Fibroblast of skin of scalp (primary cell): ENCODE results near the gene PIEZO1. TPM values are rescaled to one million over a fixed set of nuclear protein-coding genes. Genes with fewer than 3 reads are reported as not detected.
"Not testable (repeated sequence)": the region's sequence is repeated elsewhere in the genome, so short reads cannot be mapped to it uniquely, and the experiment has no call there.

ENCODE experiments used
- DNase-seq: peaks from one replicate; pipeline ENCODE4 v3.0.0-alpha.2; 2013
- polyA plus RNA-seq, 2 experiments: library from polyadenylated mRNA; unstranded; fragments of 120-200 nt; gene quantifications; one replicate each; pipeline ENCODE4 v1.2.1, GENCODE V29; 2013; ENCODE audit not compliant: insufficient read length in 2 of 2

The PIEZO1 gene, protein sequence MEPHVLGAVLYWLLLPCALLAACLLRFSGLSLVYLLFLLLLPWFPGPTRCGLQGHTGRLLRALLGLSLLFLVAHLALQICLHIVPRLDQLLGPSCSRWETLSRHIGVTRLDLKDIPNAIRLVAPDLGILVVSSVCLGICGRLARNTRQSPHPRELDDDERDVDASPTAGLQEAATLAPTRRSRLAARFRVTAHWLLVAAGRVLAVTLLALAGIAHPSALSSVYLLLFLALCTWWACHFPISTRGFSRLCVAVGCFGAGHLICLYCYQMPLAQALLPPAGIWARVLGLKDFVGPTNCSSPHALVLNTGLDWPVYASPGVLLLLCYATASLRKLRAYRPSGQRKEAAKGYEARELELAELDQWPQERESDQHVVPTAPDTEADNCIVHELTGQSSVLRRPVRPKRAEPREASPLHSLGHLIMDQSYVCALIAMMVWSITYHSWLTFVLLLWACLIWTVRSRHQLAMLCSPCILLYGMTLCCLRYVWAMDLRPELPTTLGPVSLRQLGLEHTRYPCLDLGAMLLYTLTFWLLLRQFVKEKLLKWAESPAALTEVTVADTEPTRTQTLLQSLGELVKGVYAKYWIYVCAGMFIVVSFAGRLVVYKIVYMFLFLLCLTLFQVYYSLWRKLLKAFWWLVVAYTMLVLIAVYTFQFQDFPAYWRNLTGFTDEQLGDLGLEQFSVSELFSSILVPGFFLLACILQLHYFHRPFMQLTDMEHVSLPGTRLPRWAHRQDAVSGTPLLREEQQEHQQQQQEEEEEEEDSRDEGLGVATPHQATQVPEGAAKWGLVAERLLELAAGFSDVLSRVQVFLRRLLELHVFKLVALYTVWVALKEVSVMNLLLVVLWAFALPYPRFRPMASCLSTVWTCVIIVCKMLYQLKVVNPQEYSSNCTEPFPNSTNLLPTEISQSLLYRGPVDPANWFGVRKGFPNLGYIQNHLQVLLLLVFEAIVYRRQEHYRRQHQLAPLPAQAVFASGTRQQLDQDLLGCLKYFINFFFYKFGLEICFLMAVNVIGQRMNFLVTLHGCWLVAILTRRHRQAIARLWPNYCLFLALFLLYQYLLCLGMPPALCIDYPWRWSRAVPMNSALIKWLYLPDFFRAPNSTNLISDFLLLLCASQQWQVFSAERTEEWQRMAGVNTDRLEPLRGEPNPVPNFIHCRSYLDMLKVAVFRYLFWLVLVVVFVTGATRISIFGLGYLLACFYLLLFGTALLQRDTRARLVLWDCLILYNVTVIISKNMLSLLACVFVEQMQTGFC (N-terminal part only)
- 156 TPM for polyA plus RNA-seq (2013, experiment 1 of 2; ENCODE audit: insufficient read length)
- polyA plus RNA-seq (2013, experiment 2 of 2; ENCODE audit: insufficient read length), result 139 TPM

DNA sequence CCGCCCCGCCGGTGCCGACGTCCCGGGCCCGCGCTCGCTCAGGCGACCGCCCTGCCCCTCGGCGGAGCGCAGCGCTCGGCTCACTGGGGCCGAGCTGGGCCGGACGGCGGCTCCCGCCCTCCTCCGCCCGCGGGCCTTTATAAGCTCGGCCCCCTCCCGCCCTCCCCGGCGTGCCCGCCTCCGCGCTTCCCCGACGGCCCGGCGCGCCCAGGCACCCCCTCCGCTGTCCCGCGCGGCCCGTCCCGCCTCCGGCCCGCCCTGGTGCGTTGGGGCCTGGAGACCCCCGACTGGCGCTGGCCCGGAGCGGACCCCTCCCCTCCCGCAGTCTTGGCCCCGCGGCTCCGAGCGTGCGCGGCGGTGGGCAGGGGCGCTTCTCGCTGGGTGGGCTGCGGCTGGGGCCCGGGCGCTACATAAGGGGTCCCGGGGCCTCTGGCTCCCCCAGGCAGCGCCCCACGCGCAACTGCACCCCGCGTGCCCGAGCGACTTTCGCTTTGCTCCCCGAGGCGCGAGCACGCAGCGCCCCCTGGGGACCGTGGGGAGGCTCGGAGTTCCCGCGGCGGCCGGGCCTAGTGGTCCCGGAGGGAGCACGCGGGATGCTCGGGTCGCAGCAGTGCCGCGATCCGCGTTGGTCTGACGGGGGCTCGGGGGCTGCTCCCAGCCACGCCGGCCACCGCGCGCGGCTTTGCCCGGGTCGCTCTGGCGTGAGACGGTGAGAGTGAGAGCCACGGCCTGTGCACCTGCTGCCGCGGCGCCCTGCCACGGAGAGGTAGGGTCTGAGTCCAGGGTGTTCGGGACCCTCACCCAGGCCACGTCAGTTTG, at the start of gene PIEZO1:
Gene PIEZO1, minus strand, starts transcription at position 115 of the 819 bp plus-strand sequence. CDS start 256 bp downstream, outside the sequence.
- DNase-seq, result peak; percentile 72

DNA sequence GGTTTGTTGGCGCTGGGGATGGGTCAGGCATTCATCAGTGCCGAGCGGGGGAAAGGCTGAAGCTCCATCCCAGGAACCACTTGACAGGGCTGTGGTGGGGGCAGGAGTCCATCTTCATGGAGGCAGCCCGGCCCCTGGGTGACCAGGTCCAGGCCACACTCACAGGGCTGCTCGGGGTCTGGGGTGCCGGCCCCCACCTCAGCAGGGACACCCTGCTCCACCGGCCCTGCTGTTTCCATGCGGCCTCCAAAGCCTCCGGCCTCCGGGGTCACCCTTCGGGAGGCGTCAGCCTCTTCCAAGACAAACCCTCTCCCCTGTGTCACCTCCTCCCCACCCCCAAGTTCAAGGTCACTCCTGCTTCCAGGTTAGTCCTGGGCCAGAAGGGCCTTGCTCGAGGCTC, 49.6 kb upstream of the PIEZO1 start:
- DNase-seq, result no peak

DNA sequence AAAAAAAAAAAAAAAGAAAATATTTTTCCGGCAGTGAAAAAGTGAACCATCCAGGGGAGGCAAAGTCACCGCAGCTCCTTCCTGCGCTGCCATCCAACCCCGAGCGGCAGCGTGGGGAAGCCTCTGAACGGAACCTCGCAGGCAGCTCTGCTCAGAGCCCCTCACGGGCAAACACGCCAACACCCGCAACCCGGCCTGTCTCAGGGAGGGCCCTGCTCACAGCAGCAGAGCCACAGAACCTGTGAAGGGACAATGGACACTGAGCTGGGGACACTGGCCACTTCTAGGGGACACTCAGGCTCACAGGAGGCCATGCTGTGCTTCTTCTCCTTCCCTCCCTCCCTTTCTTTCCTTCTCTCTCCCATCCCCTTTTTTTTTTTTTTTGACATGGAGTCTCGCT, 48.1 kb upstream of the PIEZO1 start:
- DNase-seq, result no peak

DNA sequence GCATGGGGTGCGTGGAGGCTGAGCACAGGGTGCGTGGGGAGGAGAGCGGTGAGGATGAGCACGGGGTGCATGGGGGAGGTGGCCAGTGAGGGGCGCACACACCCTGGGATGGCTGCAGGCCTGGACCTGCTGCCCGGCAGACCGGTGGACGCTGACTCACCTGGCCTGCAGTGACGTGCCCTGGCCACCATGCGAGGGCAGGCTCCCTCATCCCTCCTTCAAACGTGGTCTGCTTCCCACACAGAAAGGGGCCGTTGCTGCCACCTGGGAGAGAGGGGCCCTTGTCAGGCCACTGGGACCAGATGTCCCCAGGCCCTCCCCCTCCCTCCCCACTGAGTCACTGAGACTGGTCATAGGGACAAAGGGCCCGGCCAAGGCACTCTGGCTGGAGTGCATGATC, 46.8 kb upstream of the PIEZO1 start:
- no peak for DNase-seq

DNA sequence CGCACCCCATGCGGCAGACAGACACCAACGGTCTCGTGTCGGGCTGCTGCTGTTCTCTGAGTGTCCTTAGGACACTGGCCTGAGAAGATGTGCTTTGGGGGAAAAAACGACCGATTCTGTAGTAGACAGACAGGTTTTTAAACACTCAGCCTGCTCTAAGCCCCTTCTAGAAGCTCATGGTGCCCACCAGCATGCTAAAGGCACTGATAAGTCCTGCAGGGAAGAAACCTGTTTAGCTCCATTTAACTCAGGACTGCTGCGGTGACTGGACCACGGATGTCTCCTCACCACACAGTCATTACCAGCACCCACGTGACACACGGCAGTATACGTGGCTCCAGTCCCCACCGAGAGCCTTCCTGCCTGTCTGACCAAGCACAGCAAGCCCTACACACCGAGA, 45.8 kb upstream of the PIEZO1 start:
- DNase-seq, result no peak

DNA sequence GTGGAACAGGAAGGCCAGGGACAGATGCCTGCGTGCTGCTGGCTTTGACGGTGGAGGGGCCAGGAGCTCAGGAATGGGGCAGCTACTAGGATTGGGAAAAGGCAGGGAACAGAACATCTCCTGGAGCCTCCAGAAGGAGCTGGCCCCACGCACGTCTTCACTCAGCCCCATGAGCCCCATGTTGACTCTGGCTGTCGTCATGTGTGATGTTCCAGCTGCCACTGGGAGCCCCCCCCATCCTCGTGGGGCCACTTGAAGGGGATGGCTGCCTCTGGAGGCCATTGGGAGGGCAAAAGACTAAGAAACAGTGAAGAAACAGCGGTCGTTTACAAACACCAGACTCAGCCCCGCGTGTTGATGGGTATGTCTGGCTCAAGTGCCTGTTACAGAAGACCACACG, 45.2 kb upstream of the PIEZO1 start:
- DNase-seq, result no peak

DNA sequence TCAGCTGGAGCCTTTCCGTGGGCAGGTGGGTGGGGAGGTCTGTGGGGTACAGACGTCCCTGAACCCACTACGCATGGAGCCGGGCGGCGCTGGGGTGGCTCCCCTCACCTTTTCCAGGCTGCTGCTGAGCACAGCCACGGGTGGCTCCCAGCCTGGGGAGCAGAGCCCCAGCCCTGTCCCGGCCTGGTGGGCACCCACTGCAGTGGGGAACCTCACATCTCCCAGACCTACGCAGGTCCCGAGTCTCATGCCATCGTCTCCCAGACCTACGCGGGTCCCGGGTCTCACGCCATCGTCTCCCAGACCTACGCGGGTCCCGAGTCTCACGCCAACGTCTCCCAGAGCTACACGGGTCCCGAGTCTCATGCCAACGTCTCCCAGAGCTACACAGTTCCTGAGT, 43.7 kb upstream of the PIEZO1 start:
- DNase-seq, result no peak

DNA sequence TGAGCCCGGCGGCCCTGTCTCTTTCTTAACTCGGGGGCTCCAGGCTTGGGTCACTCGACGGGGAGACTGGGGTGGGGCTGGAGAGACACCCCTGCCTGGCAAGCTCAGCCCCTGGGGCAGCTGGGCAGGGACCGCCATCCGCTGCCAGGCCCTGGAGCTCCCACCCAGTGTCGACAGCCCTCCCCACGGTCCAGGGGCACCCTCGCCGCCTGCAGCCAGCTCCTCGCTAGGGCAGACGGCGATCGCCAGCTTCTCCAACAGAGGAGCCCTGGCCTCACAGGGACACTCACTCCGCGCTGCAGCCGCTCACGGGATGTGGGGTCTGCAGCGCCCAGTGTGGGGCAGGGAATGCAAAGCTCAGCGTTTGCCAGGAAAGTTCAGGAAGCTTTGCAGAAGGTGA, 42.7 kb upstream of the PIEZO1 start:
- no peak for DNase-seq

DNA sequence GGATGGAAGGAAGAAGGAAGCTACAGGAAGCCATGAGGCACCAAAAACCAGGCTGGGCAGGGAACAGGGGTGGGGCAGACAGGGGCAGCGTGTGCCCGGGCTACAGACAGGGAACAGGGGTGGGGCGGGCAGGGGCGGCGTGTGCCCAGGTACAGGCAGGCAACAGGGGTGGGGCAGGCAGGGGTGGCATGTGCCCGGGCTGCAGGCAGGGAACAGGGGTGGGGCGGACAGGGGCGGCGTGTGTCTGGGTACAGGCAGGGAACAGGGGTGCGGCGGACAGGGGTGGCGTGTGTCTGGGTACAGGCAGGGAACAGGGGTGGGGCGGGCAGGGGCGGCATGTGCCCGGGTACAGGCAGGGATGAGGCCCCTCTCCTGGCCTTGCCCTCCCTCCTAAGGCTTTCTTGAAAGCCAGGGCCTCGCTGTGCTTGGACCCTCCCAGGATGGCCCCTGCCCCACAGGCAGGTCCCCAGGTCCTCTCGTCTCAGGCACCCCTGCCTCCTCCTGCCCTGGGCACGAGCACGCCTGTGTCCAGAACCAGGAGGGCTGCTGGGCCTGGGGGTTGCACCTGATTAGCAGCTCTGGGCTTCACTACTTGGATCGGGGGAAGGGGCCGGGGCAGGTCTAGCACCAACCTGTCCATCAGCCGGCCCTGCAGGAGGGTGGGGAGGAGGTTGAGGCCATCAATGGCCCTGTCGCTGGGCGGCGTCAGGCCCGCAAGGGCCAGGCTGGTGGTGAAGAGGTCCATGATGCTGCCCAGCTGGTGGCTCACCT, 41.2 kb upstream of the PIEZO1 start:
- no peak for DNase-seq

DNA sequence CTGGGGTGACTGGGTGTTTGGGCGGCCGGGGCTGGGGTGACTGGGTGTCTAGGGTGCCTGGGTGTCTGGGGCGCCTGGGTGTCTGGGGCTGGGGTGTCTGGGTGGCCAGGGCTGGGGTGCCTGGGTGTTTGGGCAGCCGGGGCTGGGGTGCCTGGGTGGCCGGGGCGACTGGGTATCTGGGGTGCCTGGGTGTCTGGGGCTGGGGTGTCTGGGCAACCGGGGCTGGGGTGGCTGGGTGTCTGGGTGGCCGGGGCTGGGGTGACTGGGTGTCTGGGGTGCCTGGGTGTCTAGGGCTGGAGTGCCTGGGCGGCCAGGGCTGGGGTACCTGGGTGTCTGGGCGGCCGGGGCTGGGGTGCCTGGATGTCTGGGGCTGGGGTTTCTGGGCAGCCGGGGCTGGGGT, 40.1 kb upstream of the PIEZO1 start:
- DNase-seq, result no peak

DNA sequence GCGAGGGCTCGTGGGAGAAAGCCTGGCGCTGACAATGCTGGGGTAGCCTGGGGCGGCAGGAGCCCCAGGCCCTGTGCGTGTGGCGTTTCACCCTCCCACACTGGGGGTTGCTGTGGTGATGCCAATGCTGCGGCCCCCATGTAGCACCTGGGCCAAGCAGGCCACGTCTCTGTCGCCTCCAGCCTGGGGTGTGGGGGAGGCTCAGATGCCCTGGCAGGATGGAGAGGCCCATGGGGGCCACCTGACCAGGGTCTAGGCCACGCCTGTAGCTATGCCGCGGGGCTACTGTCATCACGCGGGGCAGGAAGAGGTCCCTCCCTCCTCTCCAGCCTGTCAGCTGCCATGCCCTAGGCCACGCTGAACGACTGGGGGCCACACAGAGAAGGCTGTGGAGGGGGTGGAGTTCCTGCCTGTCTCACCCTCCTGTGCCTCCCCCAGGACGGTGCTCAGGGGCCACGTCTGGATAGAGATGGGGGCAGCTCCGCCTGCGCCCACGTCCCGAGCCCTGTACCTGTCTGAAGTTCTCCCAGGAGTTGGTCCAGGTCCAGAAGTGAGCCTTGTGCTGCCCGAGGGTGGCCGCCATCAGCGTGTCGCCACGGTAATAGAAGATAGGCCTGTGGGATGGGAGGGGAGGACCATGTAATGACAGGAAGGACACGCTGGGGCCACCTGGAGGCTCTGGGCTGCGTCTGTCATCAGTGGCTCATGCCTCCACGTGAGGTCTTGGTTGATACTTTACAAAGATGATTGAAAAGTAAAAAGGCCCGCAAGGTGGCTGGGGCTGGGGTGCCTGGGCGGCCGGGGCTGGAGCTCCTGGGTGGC, 39.4 kb upstream of the PIEZO1 start:
- no peak for DNase-seq

DNA sequence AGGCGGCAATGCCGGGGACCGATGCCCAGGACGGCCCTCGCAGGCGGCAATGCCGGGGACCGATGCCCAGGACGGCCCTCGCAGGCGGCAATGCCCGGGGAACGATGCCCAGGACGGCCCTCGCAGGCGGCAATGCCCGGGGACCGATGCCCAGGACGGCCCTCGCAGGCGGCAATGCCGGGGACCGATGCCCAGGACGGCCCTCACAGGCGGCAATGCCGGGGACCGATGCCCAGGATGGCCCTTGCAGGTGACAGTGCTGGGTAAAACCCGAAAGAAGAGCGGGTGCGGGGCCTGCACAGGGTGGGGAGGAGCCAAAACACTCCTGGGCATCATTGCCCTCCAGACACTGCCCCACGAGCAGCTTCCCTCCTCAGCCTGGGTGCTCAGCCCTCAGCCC, 38.6 kb upstream of the PIEZO1 start:
- not testable (repeated sequence) for DNase-seq

DNA sequence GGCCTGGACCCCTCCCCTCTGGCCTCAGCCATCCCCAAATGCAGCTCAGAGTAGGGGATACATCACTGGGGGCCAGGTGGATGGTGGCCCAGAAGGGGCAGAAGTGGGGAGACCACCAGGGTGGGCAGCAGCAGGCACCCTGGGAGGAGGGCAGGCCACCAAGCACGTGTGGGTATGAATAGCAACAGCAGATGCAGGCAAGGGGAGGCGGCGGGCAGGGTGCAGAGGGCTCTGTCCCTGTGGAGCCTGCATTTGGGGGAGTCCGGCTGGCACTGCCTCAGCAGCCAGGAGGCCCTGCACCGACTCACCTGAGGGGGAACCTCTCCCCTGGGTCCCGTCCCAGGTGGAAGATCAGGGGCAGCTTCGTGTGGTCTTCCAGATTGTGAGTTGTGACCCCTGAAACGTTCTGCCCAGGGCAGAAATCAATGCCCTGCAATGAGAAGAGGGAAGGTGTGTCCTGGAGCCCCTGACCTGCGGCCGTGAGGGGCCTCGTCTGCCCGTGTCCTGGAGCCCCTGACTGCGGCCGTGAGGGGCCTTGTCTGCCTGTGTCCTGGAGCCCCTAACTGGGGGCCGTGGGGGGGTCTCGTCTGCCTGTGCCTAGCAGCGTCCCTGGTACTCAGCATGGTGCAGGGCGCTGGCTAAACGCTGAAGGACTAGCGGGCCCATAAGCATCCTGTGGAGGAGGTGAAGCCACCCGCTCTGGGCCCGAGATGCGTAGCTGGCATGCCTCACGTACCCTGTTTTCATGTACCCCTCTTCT, 37.4 kb upstream of the PIEZO1 start:
- DNase-seq, result no peak

DNA sequence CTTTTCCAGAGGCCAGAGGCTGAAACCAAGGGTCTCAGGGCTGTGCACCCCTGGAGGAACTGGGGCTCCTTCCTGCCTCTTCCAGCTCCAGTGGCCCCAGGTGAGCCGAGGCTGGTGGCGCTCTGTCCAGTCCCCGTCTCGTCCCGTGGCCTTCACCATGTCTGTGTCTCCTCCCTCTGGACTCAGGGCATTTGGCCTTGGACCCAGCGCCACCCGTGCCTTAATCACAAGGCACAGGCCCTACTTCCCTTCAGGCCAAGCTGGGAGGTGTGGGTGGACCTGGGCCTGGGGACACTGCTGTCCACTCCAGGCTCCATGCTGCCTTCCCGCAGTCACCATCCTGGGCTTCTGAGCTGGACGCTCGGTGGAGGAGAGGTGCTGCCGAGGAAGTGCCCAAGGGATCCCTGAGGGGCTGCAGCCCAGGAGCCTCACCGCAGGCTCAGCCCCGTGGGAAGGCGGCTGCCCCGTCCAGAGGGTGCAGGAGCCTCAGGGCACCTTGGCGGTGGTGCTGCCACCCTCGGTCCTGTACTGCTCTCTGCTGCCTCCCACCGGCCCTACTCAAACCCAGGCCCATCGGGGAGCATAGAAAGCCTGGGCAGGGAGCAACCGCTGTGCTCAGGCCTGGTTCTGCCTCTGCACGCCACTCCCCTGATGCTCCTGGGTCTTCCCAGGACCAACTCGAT, 36.3 kb upstream of the PIEZO1 start:
- DNase-seq, result no peak

DNA sequence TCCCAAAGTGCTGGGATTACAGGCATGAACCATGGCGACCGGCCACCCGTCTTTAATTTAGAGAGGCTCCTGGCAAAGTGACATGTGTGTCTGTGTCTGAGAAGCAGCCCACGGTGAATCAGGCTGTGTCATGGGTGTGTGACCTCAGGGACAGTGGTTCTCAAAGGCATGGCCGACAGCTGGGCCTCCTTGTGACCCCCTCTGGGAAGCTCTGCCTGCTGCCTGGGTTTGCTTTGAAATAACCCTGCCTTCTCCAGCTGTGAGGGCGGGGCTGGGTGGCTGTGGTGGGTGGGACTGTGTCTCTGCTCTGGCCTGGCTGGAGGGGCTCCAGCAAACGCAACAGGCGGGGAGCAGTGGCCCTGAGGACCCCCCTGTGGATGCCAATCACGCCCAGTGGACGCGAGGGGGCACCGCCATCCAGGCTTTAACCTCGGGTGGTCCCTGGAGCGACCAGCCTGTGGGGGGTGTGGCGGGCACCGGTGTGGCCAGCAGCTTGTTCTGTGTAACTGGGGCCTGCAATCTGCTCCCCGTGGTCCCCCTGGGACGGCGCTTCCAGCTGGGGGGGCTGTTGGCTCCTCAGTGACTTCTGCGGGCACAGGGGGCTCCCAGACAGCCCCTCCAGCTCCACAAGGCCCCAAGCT, 35.5 kb upstream of the PIEZO1 start:
- DNase-seq, result no peak

DNA sequence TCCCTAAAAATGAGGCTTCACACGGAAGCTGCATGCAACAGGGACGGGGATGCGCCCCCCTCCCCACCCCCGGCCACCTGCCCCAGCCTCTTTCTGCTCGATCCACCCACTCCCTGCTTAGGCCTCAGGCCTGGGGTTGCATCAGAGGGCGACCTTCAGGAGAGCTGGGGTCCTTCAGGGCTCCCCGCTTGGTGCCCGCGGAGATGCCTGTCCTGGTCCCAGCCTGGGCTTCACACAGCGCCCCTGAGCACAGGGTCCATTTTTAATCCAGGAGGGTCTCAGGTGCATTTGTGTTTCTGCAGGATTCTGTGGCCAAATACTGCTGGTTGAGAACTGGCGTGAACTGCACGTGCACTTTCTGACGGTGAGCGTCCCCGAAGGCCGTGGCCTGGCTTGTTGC, 34.1 kb upstream of the PIEZO1 start:
- no peak for DNase-seq

DNA sequence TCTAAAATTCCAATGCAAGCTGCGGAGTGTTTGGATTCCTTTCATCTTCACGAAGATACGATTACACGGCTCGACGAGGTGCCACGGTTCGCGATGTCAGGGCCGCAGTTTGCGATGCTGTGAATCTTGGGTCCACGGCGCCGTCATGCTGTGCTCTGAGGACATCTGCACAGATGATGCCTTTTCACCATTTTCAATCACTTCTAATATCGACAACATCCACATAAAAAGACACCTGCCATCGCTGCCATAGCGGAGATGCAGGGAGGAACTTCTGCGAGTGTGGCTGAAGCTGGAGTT, 33.5 kb upstream of the PIEZO1 start:
- DNase-seq, result no peak

DNA sequence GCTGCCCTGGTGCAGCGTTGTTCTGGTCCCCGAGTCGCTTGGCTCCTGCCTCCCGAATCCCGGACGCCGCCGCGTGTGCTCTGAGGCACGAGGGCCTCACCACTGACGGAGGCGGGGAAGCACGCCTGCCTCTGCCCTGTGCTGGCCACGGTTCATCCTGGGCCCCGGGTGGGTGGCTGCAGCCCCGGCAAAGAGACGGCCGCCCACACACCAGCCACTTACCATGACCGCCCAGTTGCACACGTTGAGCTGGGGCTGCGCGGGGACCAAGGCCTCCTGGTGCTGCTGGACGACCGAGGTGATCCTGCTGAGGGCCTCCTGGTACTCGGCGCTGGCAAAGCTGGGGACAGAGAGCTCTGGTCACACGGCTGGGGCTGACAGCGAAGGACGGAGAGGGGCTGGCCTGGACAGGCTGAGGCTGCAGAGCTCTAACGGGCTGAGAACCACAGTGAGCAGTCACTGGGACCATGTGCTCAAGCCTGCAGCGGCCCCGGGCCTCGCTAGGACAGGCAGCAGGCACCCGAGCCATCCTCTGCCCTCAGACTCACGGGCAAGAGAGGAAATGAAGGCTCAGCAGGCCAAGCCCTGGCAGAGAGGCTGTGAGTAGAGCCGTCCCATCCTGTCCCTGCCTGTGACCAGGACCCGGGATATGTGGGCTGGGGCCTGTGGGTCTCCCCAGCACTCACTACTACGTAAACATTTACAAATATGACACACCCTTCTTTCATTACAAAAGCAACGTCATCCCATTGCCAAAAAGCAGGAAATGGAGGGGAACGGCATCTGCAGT, 33.0 kb upstream of the PIEZO1 start:
- no peak for DNase-seq
